Ascending aorta (tissue), 2 donors: Measurements from ENCODE around the gene PTPRF. TPM values are rescaled to one million over a fixed set of nuclear protein-coding genes. Genes with fewer than 3 reads are reported as not detected.

ENCODE experiments used
- DNase-seq, 2 donors: peaks; one replicate each; pipeline ENCODE4 v3.0.0-alpha.2; 2019; ENCODE audit warnings: low spot score in 2 of 2
- H3K27ac ChIP-seq, 2 donors: fragments of 200-600 bp; sonication (generic); one replicate each; pipeline ENCODE4 v1.5.1; 2016 to 2017; ENCODE audit warnings: mild to moderate bottlenecking in 1 of 2
- H3K27me3 ChIP-seq: fragments of 200-600 bp; sonication (generic); one replicate; pipeline ENCODE4 v1.5.1; 2017
- H3K36me3 ChIP-seq, 2 donors: fragments of 200-600 bp; sonication (generic); one replicate each; pipeline ENCODE4 v1.5.1; 2016
- H3K4me1 ChIP-seq, 2 donors: fragments of 200-600 bp; sonication (generic); one replicate each; pipeline ENCODE4 v1.5.1; 2016 to 2017; ENCODE audit warnings: mild to moderate bottlenecking in 1 of 2
- H3K4me3 ChIP-seq, 2 donors: fragments of 200-600 bp; sonication (generic); one replicate each; pipeline ENCODE4 v1.5.1; 2016 to 2017; ENCODE audit warnings: mild to moderate bottlenecking in 1 of 2
- H3K9me3 ChIP-seq, 2 donors: fragments of 200-600 bp; sonication (generic); one replicate each; pipeline ENCODE4 v1.5.1; 2016
- CTCF ChIP-seq, 3 experiments: fragments of 200-600 bp in 2 of 3; fragments of 450-650 bp in 1 of 3; sonication (generic) in 2 of 3; IDR thresholded peaks; one replicate each; pipeline ENCODE4 v1.5.1; 2016 to 2019; ENCODE audit warnings: antibody characterized with exemption in 3 of 3, mild to moderate bottlenecking in 1 of 3, moderate library complexity in 1 of 3
- intact Hi-C: fragments of 100-400 bp; cut with DNase I; formaldehyde crosslinking; loops from one replicate; pipeline ENCODE4 v1.15.1; 2023
- total RNA-seq: library from RNA; depleted of rRNA; stranded (reverse); fragments of >200 nt; gene quantifications from one replicate; pipeline ENCODE4 v1.1.0, GENCODE V29; 2016

PTPRF gene
- total RNA-seq, 1 donor from 2014 or later = 43.6 TPM

DNA sequence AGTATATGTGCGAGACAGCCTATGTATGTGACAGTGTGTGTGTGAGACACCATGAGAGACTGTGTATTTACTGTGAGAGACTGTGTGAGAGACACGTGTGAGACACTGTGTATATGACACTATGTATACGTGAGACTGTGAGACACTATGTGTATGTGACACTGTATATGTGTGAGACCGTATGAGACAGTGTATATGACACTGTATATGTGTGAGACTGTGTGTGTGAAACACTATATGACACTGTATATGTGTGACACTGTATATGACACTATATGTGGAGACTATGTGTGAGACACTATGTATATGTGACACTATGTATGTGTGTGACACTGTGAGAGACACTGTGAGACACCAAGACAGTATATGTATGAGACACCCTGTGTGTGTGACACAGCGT lies 66.3 kb downstream of the PTPRF start:
- Histone ChIP-seq H3K36me3 (peaks cover 11 to 22% of the 10 kb centered on the region in 2 donors), H3K27me3 (no peaks in the 10 kb centered on the region), H3K9me3 (no peaks in the 10 kb centered on the region), H3K4me3 (no peak overlapping the region), H3K4me1 (no peaks in the 10 kb centered on the region), H3K27ac (no peak overlapping the region)
- TF ChIP-seq CTCF (IDR thresholded peaks at IDR 0.05) = no peak
- intact Hi-C loops = no loop called here
- no peak for DNase-seq

DNA sequence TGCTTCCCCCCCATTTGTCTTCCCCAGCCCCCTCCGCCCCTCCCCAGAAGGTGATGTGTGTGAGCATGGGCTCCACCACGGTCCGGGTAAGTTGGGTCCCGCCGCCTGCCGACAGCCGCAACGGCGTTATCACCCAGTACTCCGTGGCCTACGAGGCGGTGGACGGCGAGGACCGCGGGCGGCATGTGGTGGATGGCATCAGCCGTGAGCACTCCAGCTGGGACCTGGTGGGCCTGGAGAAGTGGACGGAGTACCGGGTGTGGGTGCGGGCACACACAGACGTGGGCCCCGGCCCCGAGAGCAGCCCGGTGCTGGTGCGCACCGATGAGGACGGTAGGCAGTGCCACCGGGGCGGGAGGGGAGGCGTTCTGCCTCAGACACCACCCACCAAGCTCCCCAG lies 67.0 kb downstream of the PTPRF start:
- Histone ChIP-seq H3K9me3 (no peaks in the 10 kb centered on the region), H3K27ac (no peak overlapping the region), H3K36me3 (peaks cover 4 to 15% of the 10 kb centered on the region in 2 donors), H3K27me3 (no peaks in the 10 kb centered on the region), H3K4me1 (no peaks in the 10 kb centered on the region), H3K4me3 (no peak overlapping the region)
- intact Hi-C loops = no loop called here
- no peak for DNase-seq
- TF ChIP-seq CTCF (IDR thresholded peaks at IDR 0.05) = no peak

DNA sequence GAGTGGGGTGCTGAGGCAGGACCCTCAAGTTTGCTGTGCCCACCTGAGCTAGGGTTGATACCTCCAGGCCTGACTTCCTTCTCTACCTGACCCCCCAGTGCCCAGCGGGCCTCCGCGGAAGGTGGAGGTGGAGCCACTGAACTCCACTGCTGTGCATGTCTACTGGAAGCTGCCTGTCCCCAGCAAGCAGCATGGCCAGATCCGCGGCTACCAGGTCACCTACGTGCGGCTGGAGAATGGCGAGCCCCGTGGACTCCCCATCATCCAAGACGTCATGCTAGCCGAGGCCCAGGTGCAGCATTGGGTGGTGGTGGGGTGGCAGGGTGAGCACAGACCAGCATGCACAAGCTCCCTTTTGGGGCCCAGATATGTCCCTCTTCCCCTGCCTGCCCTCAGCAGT lies 67.9 kb downstream of the PTPRF start:
- H3K4me1 ChIP-seq = no peaks in the 10 kb centered on the region
- no peaks in the 10 kb centered on the region for H3K9me3 ChIP-seq
- H3K27ac ChIP-seq = no peak overlapping the region
- H3K36me3 ChIP-seq = peaks cover 0 to 15% of the 10 kb centered on the region in 2 donors
- intact Hi-C loops = no loop called here
- no peak for DNase-seq
- H3K27me3 ChIP-seq = no peaks in the 10 kb centered on the region
- H3K4me3 ChIP-seq = no peak overlapping the region
- no peak for TF ChIP-seq CTCF (IDR thresholded peaks at IDR 0.05)

DNA sequence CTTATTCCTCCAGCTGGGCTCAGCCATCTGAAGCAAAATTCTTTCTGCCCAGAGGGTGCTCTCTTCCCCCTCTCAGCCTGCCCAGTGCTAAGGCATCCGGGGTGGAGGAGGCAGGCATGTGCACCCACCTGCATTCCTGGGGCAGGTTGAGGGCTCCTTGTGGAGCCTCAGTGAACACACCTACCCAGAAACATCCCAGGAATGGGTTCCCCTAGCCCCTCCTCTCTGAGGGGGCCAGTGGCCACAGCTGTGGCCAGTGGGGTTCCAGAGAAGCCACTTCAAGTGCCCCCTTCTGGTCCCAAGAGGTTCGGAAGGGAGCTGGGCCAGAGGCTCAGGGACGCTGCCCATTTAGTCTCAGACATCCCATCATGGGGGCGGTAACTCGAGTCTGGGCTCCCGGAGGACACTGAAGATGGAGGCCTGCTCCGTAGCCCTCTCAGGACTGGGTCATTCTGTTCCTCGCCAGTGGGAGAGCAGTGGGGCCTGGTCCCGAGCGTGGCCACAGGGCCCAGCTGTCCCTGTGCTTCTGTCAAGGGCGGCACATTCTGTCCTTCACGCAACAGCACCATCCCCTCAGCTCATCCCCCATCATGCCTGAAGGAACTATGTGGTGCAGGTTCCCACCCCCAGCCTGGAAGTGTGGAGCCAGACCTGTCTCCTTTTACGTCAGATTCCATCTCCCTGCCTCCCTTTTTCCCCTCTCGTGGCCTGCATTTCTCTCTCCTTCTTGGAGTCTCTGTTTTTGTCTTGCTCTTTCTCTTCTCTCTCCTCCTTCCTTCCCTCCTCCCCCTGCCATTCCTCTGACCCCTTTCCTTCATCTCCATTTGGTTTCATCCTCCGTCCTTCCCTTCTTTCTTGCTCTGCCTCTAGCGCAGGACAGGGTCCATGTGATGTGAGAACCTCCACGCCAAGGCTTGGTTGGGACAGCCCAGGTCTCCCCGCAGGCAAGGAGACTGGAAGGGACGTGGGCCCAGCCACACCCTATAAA lies 69.6 kb downstream of the PTPRF start:
- intact Hi-C loops = loop anchor here (5.0 kb wide), 1 partner anchor 73 kb away; no protein-coding TSS in a partner anchor
- no peak overlapping the region for H3K27ac ChIP-seq
- H3K9me3 ChIP-seq = no peaks in the 10 kb centered on the region
- no peak for TF ChIP-seq CTCF (IDR thresholded peaks at IDR 0.05)
- H3K4me1 ChIP-seq = no peaks in the 10 kb centered on the region
- DNase-seq = no peak
- H3K36me3 ChIP-seq = peaks cover 15 to 29% of the 10 kb centered on the region in 2 donors
- no peaks in the 10 kb centered on the region for H3K27me3 ChIP-seq
- H3K4me3 ChIP-seq = no peak overlapping the region

DNA sequence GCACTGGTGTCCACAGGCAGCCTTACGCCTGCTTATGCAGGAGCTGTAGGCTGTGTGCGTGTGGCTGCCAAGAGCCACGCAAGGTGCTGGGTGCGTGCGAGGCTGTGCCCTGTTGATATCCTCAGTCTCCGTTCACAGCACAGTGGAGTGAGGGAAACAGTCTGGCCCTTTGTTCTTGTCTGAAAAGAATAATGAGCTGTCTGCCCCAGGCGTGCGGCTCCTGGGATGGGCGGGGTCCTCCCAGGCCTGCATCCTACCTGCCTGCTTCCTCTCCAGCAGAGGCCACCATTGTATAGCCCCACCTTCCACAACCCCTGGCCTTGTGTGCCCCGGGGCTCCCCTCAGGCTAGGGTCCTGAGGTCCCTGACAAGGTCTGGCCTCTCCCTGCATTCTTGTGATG lies 72.3 kb downstream of the PTPRF start:
- intact Hi-C loops = loop anchor here (5.0 kb wide), 1 partner anchor 76 kb away; no protein-coding TSS in a partner anchor
- H3K4me3 ChIP-seq = no peak overlapping the region
- peaks cover 24 to 53% of the 10 kb centered on the region in 2 donors for H3K36me3 ChIP-seq
- no peaks in the 10 kb centered on the region for H3K27me3 ChIP-seq
- no peak for DNase-seq
- no peak for TF ChIP-seq CTCF (IDR thresholded peaks at IDR 0.05)
- H3K4me1 ChIP-seq = no peaks in the 10 kb centered on the region
- H3K9me3 ChIP-seq = no peaks in the 10 kb centered on the region
- H3K27ac ChIP-seq = no peak overlapping the region
